B cell (primary cell): ENCODE measurements around the gene CSF2RB. TPM values are rescaled to one million over a fixed set of nuclear protein-coding genes. Genes with fewer than 3 reads are reported as not detected.

ENCODE experiments used
- ATAC-seq: fragments of 200-7000 bp; cut with Tn5 transposase; one replicate; pipeline ENCODE4 v1.10.0; 2021; ENCODE audit warnings: low read depth, mild to moderate bottlenecking, moderate number of reproducible peaks, moderate library complexity
- CTCF ChIA-PET: fragments of 350-600 bp; sonication (Branson Sonifier 250); formaldehyde crosslinking; loops from one replicate; lab custom pipeline; 2021; ENCODE audit warnings: antibody characterized with exemption, inconsistent platforms; lab: Charles Lee
- POLR2A ChIA-PET: fragments of 350-600 bp; sonication (Branson Sonifier 250); formaldehyde crosslinking; loops from one replicate; lab custom pipeline; 2021; ENCODE audit warnings: antibody characterized with exemption; lab: Charles Lee
- DNase-seq: peaks from one replicate; pipeline ENCODE4 v3.0.0; 2013
- H2AFZ ChIP-seq: 2 replicates; pipeline ENCODE4 v1.6.1; 2012; ENCODE audit warnings: mild to moderate bottlenecking, low read depth, low read length; ENCODE audit not compliant: insufficient read depth, poor library complexity, severe bottlenecking
- H3K27ac ChIP-seq, 2 donors: 1 replicate in 1 of 2; 2 replicates in 1 of 2; pipeline ENCODE4 v1.5.1; 2012 to 2013; ENCODE audit warnings: low read length in 2 of 2, mild to moderate bottlenecking in 2 of 2, moderate library complexity in 1 of 2
- H3K27me3 ChIP-seq, 4 experiments: fragments of 200-600 bp in 1 of 4; sonication (generic) in 1 of 4; replicated peaks in 1 of 4; 1 replicate in 2 of 4; 2 replicates in 2 of 4; pipeline versions ENCODE4 v1.6.1 to v1.7.0; 2013 to 2016; ENCODE audit warnings: low read length in 3 of 4, mild to moderate bottlenecking in 2 of 4, mixed read lengths in 1 of 4, moderate library complexity in 1 of 4; ENCODE audit not compliant: insufficient read depth in 4 of 4, control insufficient read depth in 3 of 4; ENCODE audit errors: control extremely low read depth in 1 of 4
- H3K36me3 ChIP-seq, 2 experiments: replicated peaks in 1 of 2; 1 replicate in 1 of 2; 2 replicates in 1 of 2; pipeline versions ENCODE4 v1.6.1 to v1.7.1; 2013; ENCODE audit warnings: low read length in 1 of 2; ENCODE audit not compliant: insufficient read depth in 2 of 2, control insufficient read depth in 1 of 2; ENCODE audit errors: control extremely low read depth in 1 of 2, extremely low read depth in 1 of 2
- H3K4me1 ChIP-seq, 2 donors: fragments of 200-600 bp in 1 of 2; sonication (generic) in 1 of 2; 1 replicate in 1 of 2; 2 replicates in 1 of 2; pipeline versions ENCODE4 v1.5.1 to v1.6.1; 2013 to 2017; ENCODE audit warnings: low read length in 2 of 2; ENCODE audit not compliant: control insufficient read depth in 2 of 2, insufficient read depth in 2 of 2
- H3K4me2 ChIP-seq: replicated peaks from 2 replicates; pipeline ENCODE3; 2012; ENCODE audit warnings: mild to moderate bottlenecking, low read depth, low read length; ENCODE audit not compliant: poor library complexity, severe bottlenecking
- H3K4me3 ChIP-seq, 5 experiments: fragments of 200-600 bp in 1 of 5; sonication (generic) in 1 of 5; 1 replicate in 3 of 5; 2 replicates in 2 of 5; pipeline versions ENCODE4 v1.5.1 to v1.7.0; 2011 to 2016; ENCODE audit warnings: low read length in 4 of 5, mild to moderate bottlenecking in 4 of 5, low read depth in 2 of 5, control low read depth in 1 of 5, moderate library complexity in 1 of 5; ENCODE audit not compliant: insufficient read depth in 1 of 5; ENCODE audit errors: control extremely low read depth in 1 of 5, extremely low read depth in 1 of 5
- H3K79me2 ChIP-seq: fragments of 200-600 bp; sonication (generic); one replicate; pipeline ENCODE4 v1.6.0; 2016; ENCODE audit warnings: low read length; ENCODE audit not compliant: control insufficient read depth, insufficient read depth
- H3K9ac ChIP-seq: fragments of 200-600 bp; sonication (generic); 2 replicates; pipeline ENCODE4 v1.6.1; 2017; ENCODE audit warnings: mild to moderate bottlenecking, low read length, moderate library complexity
- H3K9me3 ChIP-seq, 3 donors: one replicate each; pipeline versions ENCODE4 v1.6.1 to v1.7.1; 2013; ENCODE audit warnings: low read length in 2 of 3; ENCODE audit not compliant: control insufficient read depth in 2 of 3, insufficient read depth in 1 of 3; ENCODE audit errors: control extremely low read depth in 1 of 3
- H4K20me1 ChIP-seq: 2 replicates; pipeline ENCODE4 v1.6.0; 2012; ENCODE audit warnings: mild to moderate bottlenecking, low read length; ENCODE audit not compliant: insufficient read depth, control insufficient read depth, poor library complexity, severe bottlenecking
- H3K27ac Mint-ChIP-seq: one replicate; pipeline ENCODE4 v1.8.0; 2021; ENCODE audit warnings: mixed read lengths
- H3K27me3 Mint-ChIP-seq: one replicate; pipeline ENCODE4 v1.8.0; 2021; ENCODE audit warnings: mixed read lengths
- H3K4me1 Mint-ChIP-seq: one replicate; pipeline ENCODE4 v1.8.0; 2021; ENCODE audit warnings: mixed read lengths
- H3K4me3 Mint-ChIP-seq: one replicate; pipeline ENCODE4 v1.8.0; 2021; ENCODE audit warnings: mixed read lengths
- H3K9me3 Mint-ChIP-seq: one replicate; pipeline ENCODE4 v1.8.0; 2022; ENCODE audit warnings: mixed read lengths; ENCODE audit not compliant: insufficient read depth
- EZH2 ChIP-seq: IDR thresholded peaks from 2 replicates; pipeline ENCODE4 v1.6.1; 2012; ENCODE audit warnings: borderline replicate concordance, low read depth, mild to moderate bottlenecking, moderate library complexity, low read length; ENCODE audit not compliant: insufficient read depth, poor library complexity, severe bottlenecking
- WGBS: methylation state at CpG from one replicate; pipeline ENCODE4 v1.1.5; 2013; ENCODE audit warnings: missing lambda C conversion rate; ENCODE audit not compliant: insufficient coverage; 5-methylcytosine and 5-hydroxymethylcytosine counted together
- intact Hi-C: fragments of 100-400 bp; cut with micrococcal nuclease; formaldehyde crosslinking; loops from one replicate; pipeline ENCODE4 v1.10.0; 2022
- polyA plus RNA-seq: library from polyadenylated mRNA; depleted of rRNA; stranded (reverse); fragments of >200 nt; gene quantifications from 2 replicates; pipeline ENCODE4 v1.2.3, GENCODE V29; 2012
- total RNA-seq, 2 donors: library from RNA; stranded (reverse); fragments of 120-200 nt in 1 of 2; gene quantifications; 1 replicate in 1 of 2; 2 replicates in 1 of 2; pipeline versions ENCODE4 v1.2.3 to v1.2.4, GENCODE V29; 2013 to 2022
- TF ChIP-seq, protein P1 (sequence below): fragments of 200-600 bp; IDR thresholded peaks from one replicate; pipeline ENCODE4 v1.8.0; 2022; ENCODE audit warnings: antibody characterized with exemption, mild to moderate bottlenecking

CSF2RB gene
- total and polyA plus RNA-seq, 2 donors (not counting 1 experiment from before 2014, with no cell fraction given), result 22.0 to 39.7 TPM

DNA sequence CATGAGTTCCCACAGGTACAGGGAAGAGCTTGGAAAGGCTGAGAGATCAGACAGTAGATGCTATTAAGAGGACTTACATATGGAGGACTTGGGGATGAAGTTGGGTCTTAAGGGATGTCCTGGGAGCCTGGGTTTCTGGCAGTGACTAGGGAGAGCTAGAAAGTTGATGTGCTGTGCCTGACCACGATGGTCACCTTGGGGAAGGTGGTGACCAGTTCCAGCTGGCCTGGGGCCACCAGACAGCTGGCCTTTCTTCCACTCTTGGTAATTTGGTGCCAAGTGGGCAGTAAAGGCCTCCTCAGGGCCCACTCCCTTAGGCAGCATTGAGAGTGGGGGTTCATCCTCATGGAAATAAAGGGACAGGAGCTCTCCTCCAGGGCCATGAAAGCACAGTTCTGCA lies 13.9 kb upstream of the CSF2RB start:
- H3K27ac ChIP-seq, result no peak overlapping the region
- peaks cover 4% of the 10 kb centered on the region for H3K4me1 Mint-ChIP-seq
- CTCF ChIA-PET, result no interaction called here
- H3K27ac Mint-ChIP-seq, result no peak overlapping the region
- no peak overlapping the region for H3K4me3 ChIP-seq
- intact Hi-C loops, result no loop called here
- DNase-seq (no peak), ATAC-seq (no peak)
- no peak overlapping the region for H3K4me3 Mint-ChIP-seq
- TF ChIP-seq, protein P1, sequence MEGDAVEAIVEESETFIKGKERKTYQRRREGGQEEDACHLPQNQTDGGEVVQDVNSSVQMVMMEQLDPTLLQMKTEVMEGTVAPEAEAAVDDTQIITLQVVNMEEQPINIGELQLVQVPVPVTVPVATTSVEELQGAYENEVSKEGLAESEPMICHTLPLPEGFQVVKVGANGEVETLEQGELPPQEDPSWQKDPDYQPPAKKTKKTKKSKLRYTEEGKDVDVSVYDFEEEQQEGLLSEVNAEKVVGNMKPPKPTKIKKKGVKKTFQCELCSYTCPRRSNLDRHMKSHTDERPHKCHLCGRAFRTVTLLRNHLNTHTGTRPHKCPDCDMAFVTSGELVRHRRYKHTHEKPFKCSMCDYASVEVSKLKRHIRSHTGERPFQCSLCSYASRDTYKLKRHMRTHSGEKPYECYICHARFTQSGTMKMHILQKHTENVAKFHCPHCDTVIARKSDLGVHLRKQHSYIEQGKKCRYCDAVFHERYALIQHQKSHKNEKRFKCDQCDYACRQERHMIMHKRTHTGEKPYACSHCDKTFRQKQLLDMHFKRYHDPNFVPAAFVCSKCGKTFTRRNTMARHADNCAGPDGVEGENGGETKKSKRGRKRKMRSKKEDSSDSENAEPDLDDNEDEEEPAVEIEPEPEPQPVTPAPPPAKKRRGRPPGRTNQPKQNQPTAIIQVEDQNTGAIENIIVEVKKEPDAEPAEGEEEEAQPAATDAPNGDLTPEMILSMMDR, result no peak
- TF ChIP-seq EZH2, result no peak
- H2AFZ ChIP-seq, result no peak overlapping the region
- no peak overlapping the region for H3K9ac ChIP-seq
- peaks cover 6% of the 10 kb centered on the region for H3K27me3 Mint-ChIP-seq
- H3K27me3 ChIP-seq, result peaks cover 0 to under 1% (median 0%) of the 10 kb centered on the region in 4 experiments
- H3K4me1 ChIP-seq, result no peaks in the 10 kb centered on the region
- 80% methylated on average over 1 of the region's 1 CpG for WGBS
- peaks cover 0 to 22% (median 12%) of the 10 kb centered on the region in 3 donors for H3K9me3 ChIP-seq
- peaks cover 7% of the 10 kb centered on the region for H3K9me3 Mint-ChIP-seq
- no peak overlapping the region for H3K4me2 ChIP-seq
- H4K20me1 ChIP-seq, result no peaks in the 10 kb centered on the region
- POLR2A ChIA-PET, result no interaction called here
- H3K79me2 ChIP-seq, result no peaks in the 10 kb centered on the region
- H3K36me3 ChIP-seq, result no peaks in the 10 kb centered on the region

DNA sequence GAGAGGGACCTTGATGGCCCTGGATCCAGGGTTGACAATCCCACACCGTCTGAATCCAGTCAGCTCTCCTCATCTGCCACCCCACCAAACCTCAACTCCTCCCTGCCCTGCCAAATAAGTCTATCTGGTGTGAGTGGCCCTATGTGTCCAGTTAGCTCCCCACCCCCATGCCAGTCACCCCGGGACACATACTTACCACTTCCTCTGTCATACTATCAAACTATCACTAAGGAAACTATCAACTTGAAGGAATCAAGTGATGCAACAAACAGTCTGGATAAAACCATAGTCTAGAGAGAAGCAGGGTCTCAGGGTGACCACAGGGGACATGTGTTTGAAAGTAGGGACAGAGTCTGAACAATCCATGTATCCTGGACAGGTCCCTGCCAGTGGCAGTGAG lies 13.2 kb upstream of the CSF2RB start:
- Histone ChIP-seq H3K9ac (no peak overlapping the region), H3K9me3 (peaks cover 0 to 18% (median 12%) of the 10 kb centered on the region in 3 donors), H4K20me1 (no peaks in the 10 kb centered on the region), H3K4me1 (no peaks in the 10 kb centered on the region), H3K4me3 (no peak overlapping the region), H3K79me2 (no peaks in the 10 kb centered on the region), H3K27ac (no peak overlapping the region), H3K27me3 (peaks cover 0 to 8% (median 4%) of the 10 kb centered on the region in 4 experiments), H3K4me2 (no peak overlapping the region), H3K36me3 (no peaks in the 10 kb centered on the region), H2AFZ (no peak overlapping the region)
- Mint-ChIP-seq H3K4me3 (no peak overlapping the region), H3K27ac (no peak overlapping the region), H3K9me3 (peaks cover 4% of the 10 kb centered on the region), H3K27me3 (peaks cover 11% of the 10 kb centered on the region), H3K4me1 (peaks cover 4% of the 10 kb centered on the region)
- ChIA-PET POLR2A (no interaction called here), CTCF (no interaction called here)
- 54% methylated on average over 2 of the region's 2 CpGs for WGBS
- DNase-seq (no peak), ATAC-seq (no peak)
- intact Hi-C loops, result no loop called here
- TF ChIP-seq, protein P1, result no peak
